Suprapubic skin (tissue), 3 donors: ENCODE measurements around the gene ZNF182.

Source experiments
- CTCF ChIP-seq, 2 donors: fragments of 200-600 bp in 1 of 2; fragments of 450-650 bp in 1 of 2; sonication (generic) in 1 of 2; IDR thresholded peaks; one replicate each; pipeline ENCODE4 v1.5.1; 2016 to 2019; ENCODE audit warnings: antibody characterized with exemption in 2 of 2, mild to moderate bottlenecking in 1 of 2, moderate library complexity in 1 of 2
- POLR2AphosphoS5 ChIP-seq, 3 donors: sonication (generic); formaldehyde crosslinking; IDR thresholded peaks; one replicate each; pipeline ENCODE4 v1.6.1; 2017; ENCODE audit warnings: antibody characterized with exemption in 3 of 3

DNA sequence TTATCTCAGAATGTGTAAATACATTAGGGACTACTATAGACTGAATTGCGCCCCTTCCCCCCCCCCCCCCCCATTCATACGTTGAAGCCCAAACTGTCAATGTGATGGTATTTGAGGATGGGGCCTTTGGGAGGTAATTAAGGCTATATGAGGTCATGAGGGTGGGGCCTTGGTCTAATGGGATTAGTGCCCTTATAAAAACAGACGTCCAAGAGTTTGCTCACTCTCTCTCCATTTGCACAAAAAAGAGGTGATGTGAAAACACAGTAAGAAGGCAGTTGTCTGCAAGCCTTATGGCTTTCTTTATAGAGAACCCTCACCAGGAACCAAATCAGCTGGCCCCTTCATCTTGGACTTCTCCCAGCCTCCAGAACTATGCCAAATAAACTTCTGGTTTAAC, 18.3 kb upstream of the ZNF182 start:
- no peak for TF ChIP-seq POLR2AphosphoS5 (IDR thresholded peaks at IDR 0.05)
- no peak for TF ChIP-seq CTCF (IDR thresholded peaks at IDR 0.05)
